ENCODE results near the gene ASIC4. TPM values are rescaled to one million over a fixed set of nuclear protein-coding genes. Genes with fewer than 3 reads are reported as not detected.

Gene ASIC4
- total RNA-seq, 4 donors from 2014 or later = not detected

DNA sequence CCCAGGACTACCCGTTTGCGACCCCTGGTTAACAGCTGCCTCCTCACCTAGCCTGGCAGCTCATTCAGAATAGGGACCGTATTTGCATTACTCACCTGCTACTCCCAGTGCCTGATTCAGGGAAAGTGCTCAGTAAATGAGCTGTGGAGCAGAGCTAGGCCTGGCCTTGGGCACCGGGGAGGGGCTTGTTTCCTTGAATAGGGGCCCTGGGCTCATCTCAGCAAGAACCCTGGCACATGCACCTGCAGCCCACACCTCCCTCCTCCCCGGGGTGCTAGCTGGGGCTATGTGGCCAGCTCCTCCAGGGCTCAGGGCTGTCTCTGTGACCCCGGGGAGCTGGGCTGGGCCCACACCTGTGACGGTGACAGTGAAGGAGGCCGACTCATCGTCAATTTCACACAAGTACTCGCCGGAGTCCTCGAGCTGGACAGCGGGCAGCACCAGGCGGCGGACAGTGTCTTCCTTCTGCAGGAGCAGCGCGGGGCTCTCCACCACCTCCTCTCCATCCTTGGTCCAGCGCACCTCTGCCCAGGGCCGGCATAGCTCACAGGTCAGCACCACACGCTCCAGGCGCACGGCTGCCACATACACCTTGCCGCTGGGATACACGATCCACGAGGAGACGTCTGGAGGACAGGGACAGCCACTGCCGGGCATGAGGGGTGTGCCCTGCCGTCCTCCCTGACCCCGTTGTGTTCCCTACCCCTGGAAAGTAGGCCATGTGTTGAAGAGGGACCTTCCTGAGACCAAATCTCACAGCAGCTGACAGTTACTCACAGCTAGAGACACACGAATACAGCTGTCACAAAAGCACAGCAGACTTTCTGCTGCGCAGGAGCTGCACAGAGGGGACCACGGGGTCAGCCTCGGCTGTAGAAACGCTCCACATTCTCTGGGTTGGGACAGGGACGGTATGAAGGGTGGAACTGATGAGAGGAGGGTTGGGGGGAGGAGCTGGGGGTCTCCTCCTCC is 48.1 kb downstream of the ASIC4 start:
- Histone ChIP-seq H3K27me3 (no peaks in the 10 kb centered on the region), H3K27ac (replicated peaks in 1 of 4) (no peak overlapping the region), H3K36me3 (peaks cover 0 to 78% (median 54%) of the 10 kb centered on the region in 4 donors), H3K9me3 (no peaks in the 10 kb centered on the region), H3K4me1 (peaks cover 3 to 18% (median 16%) of the 10 kb centered on the region in 4 donors), H3K4me3 (no peak overlapping the region)
- no peak for TF ChIP-seq POLR2A (IDR thresholded peaks at IDR 0.05; ENCODE audit: low read depth)
- no peak for TF ChIP-seq EP300 (IDR thresholded peaks at IDR 0.05)
- TF ChIP-seq POLR2AphosphoS5 (IDR thresholded peaks at IDR 0.05) = no peak
- no peak for TF ChIP-seq CTCF (IDR thresholded peaks at IDR 0.05)
- whole genome bisulfite sequencing = 81% methylated on average over 26 of the region's 35 CpGs
- intact Hi-C loops (cut with DNase I) = loop anchor here (5.0 kb wide), 1 partner anchor 35 kb away; the partner anchor contains the start of gene STK11IP
- DNase-seq (ENCODE audit: extremely low spot score) = no peak

- 87% methylated on average over 19 of the region's 20 CpGs for WGBS
- intact Hi-C loops (cut with DNase I) = loop anchor here (5.0 kb wide), 1 partner anchor 34 kb away; the partner anchor contains the start of gene STK11IP
- TF ChIP-seq EP300 (IDR thresholded peaks at IDR 0.05) (no peak), POLR2AphosphoS5 (IDR thresholded peaks at IDR 0.05) (no peak), CTCF (IDR thresholded peaks at IDR 0.05) (no peak), POLR2A (IDR thresholded peaks at IDR 0.05; ENCODE audit: low read depth) (no peak)
- DNase-seq (ENCODE audit: extremely low spot score) = no peak
- Histone ChIP-seq H3K9me3 (no peaks in the 10 kb centered on the region), H3K27me3 (no peaks in the 10 kb centered on the region), H3K4me3 (no peak overlapping the region), H3K36me3 (peaks cover 0 to 76% (median 52%) of the 10 kb centered on the region in 4 donors), H3K27ac (replicated peaks in 1 of 4) (no peak overlapping the region), H3K4me1 (peaks cover 3 to 18% (median 16%) of the 10 kb centered on the region in 4 donors)
Measured at GRCh38 chr2:219563271-219563928, 49.1 kb downstream of the ASIC4 start.

DNA sequence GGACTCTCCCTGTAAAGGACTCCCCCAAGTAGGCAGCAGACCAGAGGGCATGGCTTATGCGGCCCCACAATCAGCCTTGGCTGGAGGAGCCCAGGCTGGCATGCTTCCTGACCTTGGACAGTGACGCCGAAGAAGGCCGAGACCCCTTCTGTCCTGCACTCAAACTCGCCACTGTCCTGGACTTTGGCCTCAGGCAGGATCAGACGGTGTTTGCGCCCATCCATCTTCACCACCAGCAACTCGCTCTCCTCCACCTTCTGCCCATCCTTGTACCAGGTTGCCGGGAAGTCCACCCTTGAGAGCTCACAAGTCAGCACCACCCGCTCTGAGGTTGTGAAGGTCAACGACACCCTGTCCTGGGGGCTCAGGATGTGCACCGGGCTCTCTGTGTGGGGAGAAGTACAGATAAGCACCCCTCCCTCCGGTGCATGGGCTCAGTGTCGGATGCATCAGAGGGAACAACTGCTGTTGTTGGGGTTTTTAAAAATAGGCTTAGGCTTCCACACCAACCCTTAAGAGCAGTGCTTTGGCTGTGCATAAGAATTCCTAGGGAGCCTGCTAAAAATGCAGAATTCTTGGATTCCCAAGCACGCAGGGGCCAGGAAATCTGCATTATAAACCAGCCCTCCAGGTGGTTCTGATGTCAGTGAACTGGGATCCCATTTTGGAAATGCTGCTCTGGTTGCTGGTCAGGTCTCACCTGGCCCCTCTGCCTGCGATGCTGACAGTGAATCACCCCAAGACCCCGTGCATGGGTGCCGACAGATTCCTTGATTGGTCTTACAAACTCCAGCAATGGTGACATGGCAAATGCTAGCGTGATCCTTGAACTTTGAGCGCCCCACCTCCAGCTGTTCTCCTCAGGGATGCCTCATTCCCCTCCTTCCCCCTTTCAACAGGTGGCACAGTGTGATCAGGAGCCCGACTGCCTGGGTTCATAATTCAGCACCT is 51.1 kb downstream of the ASIC4 start:
- peaks cover 7 to 12% (median 10%) of the 10 kb centered on the region in 4 donors for H3K4me1 ChIP-seq
- 90% methylated on average over 17 of the region's 21 CpGs for WGBS
- H3K36me3 ChIP-seq = peaks cover 0 to 66% (median 48%) of the 10 kb centered on the region in 4 donors
- no peak overlapping the region for H3K27ac ChIP-seq (replicated peaks in 1 of 4)
- H3K9me3 ChIP-seq = no peaks in the 10 kb centered on the region
- intact Hi-C loops (cut with DNase I) = no loop called here
- no peak overlapping the region for H3K4me3 ChIP-seq
- TF ChIP-seq POLR2AphosphoS5 (IDR thresholded peaks at IDR 0.05) (no peak), EP300 (IDR thresholded peaks at IDR 0.05) (no peak), POLR2A (IDR thresholded peaks at IDR 0.05; ENCODE audit: low read depth) (no peak), CTCF (IDR thresholded peaks at IDR 0.05) (no peak)
- no peak for DNase-seq (ENCODE audit: extremely low spot score)
- no peaks in the 10 kb centered on the region for H3K27me3 ChIP-seq

DNA sequence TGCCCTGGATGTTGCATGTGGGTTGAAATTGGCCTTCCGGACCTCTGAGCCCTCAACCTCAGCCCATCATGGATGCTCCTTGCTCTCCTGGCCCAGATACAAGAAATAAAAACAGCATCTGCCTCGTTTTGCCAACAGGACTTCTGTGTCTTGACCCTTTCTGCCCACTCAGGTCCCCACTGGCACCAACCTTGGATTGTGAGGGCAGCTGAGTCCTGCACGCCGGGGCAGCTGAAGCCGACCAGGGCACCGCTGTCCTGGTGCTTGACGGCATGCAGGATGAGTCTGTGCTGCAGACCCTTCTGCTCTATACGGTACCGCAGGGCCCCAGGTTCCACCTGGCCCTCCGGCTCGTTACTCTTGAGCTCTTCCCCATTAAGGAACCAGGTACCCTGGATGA is 52.4 kb downstream of the ASIC4 start:
- Histone ChIP-seq H3K4me1 (peaks cover 7 to 14% (median 11%) of the 10 kb centered on the region in 4 donors), H3K27ac (replicated peaks in 1 of 4) (no peak overlapping the region), H3K4me3 (no peak overlapping the region), H3K36me3 (peaks cover 0 to 63% (median 44%) of the 10 kb centered on the region in 4 donors), H3K27me3 (no peaks in the 10 kb centered on the region), H3K9me3 (no peaks in the 10 kb centered on the region)
- 94% methylated on average over 11 of the region's 11 CpGs for WGBS
- TF ChIP-seq EP300 (IDR thresholded peaks at IDR 0.05) = no peak
- no peak for TF ChIP-seq CTCF (IDR thresholded peaks at IDR 0.05)
- no peak for TF ChIP-seq POLR2A (IDR thresholded peaks at IDR 0.05; ENCODE audit: low read depth)
- no peak for TF ChIP-seq POLR2AphosphoS5 (IDR thresholded peaks at IDR 0.05)
- DNase-seq (ENCODE audit: extremely low spot score) = no peak
- intact Hi-C loops (cut with DNase I) = no loop called here

Measured in esophagus muscularis mucosa (tissue), 4 donors.